ENCODE data around the gene ZNF506.
A peak's percentile ranks its signal among the peaks of the same experiment; 100 is the strongest.
"Not testable (repeated sequence)": the region's sequence is repeated elsewhere in the genome, so short reads cannot be mapped to it uniquely, and the experiment has no call there.

Gene ZNF506

DNA sequence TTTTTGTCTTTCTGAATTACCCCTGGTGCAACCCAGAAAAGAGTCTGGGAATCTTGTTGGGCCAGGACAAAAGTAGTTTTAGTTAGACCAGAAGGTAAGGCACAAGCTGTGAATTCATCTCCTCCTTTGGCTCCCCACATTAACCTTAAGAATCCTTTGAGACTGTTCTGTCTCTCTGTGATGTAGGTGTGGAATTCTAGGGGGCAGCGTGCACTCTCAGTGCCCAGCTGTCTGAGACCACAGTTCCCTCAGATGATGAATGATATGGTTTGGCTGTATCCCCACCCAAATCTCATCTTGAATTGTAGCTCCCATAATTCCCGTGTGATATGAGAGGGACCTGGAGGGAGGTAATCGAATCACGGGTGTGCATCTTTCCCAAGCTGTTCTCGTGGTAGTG lies 43.9 kb downstream of the ZNF506 start:
- no peak for DNase-seq

- peak; percentile 97 for DNase-seq
Observed at GRCh38 chr19:19776206-19777008, 45.1 kb downstream of the ZNF506 start.

DNA sequence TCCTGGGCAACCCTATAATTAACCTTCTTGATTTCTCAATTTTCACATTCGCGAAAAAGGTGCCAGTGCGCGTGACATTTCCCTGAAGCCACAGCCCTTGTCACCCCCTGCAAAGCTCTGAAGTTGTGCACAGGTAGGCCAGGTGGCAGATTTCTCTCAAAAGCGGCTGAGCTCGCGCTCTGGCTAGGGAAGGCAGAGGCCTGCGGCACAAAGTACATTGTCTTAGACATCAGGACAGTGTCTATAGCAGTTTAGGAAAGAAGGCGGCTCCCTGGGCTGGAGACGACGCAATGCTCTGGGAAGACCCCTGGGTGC lies 45.7 kb downstream of the ZNF506 start:
- DNase-seq, result peak; percentile 59

DNA sequence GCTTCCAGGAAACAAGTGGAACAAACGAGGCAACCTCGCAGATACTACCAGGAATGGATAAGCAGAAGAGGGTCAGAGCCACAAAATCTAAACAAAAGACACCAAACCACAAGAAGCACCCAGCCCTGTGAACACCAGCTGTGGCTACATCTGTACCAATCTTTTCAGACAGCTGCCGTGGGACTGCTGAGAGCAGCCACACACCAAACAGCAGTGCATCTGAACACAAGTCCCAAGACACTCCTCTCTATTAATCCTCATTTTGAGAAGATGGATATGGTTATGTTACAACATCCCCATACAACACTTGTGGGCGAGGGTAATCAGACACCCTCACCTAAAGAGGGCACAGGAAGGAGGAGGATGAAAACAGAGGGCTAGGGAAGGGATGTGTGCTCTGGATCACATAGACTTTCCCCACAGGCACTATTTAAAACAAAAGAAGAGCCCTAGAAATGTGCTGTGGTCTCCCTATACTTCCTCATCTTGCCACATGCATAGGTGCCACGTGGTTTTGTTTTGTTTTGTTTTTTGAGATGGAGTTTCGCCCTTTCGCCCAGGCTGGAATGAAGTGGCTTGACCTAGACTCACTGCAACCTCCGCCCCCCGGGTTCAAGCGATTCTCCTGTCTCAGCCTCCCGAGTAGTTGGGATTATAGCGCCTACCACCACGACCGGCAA lies 47.1 kb downstream of the ZNF506 start:
- no peak for DNase-seq

DNA sequence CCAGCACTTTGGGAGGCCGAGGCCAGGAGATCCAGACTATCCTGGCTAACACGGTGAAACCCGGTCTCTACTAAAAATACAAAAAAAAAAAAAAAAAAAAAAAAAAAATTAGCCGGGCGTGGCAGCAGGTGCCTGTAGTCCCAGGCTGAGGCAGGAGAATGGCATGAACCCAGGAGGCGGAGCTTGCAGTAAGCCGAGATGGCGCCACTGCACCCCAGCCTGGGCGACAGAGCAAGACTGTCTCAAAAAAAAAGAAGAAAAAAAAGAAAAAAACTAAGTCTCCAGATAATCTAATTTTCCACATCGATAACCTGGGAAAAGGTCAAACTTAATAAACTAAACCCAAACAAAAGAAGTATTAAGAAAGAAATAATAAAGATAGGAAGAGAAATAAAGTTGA lies 49.6 kb downstream of the ZNF506 start:
- peak; percentile 56 for DNase-seq

DNA sequence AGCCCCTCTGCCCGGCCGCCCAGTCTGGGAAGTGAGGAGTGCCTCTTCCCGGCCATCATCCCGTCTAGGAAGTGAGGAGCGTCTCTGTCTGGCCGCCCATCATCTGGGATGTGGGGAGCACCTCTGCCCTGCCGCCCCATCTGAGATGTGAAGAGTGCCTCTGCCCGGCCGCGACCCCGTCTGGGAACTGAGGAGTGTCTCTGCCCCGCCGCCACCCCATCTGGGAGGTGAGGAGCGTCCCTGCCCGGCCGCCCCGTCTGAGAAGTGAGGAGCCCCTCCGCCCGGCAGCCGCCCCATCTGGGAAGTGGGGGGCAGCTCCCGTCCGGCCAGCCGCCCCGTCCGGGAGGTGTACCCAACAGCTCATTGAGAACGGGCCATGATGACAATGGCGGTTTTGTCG lies 51.6 kb downstream of the ZNF506 start:
- not testable (repeated sequence) for DNase-seq

- DNase-seq, result no peak
Observed at GRCh38 chr19:19758164-19758563, 63.4 kb downstream of the ZNF506 start.

DNA sequence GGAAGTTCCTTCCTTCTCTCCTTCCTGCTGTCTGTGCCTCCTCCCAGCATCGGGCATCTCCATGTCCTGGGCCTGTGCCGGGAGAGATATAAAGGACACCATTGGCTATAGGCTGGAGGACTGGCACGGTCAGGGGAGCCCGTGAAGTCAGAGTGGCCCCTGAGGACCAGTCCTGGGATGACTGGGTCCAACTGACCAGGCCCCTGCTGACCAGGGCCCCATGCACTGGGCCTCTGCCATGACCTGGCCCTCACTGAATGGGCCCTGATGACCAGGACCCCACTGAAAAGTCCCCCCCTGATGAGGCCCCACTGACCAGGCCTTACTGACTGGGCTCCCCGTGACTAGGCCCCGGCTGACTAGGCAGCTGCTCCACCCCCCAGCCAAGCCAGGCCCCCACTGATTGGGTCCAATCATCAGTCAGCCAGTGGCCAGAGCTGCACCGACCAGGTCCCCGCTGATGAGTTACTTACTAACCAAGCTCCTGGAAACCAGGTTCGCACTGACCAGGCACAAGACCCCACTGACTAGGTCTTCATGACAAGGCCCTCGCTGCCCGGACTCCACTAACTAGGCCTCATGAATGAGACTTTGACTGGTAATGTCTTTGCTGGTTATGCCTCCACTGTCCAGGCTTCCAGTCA lies 68.7 kb downstream of the ZNF506 start:
- DNase-seq, result no peak

DNA sequence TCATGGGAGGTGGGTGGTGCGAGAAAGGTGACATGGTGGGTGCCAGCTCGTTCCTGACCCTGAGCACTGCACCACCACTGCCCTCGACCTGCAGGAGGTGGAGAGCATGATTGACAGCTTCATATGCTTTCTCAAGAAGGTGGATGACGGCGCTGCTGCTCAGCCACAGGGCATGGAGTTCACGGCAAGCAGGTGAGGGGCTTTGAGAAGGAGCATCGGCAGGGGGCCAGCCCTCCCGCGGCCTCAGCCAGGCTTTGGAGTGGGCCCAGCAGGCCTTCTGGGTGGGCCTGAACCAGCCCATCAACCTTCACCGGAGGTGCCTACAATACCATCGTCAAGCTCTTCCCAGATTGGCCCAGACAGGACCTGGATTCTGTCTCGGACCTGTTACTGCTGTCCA lies 69.7 kb downstream of the ZNF506 start:
- DNase-seq, result no peak

- peak; percentile 43 for DNase-seq
Observed at GRCh38 chr19:19750842-19751790, 70.4 kb downstream of the ZNF506 start.

- no peak for DNase-seq
Observed at GRCh38 chr19:19749908-19750841, 71.4 kb downstream of the ZNF506 start.

GRCh38 chr19:19749117-19749907 lies 72.2 kb downstream of the ZNF506 start:
- DNase-seq, result no peak

- DNase-seq, result no peak
Observed at GRCh38 chr19:19748249-19748938, 73.2 kb downstream of the ZNF506 start.

- no peak for DNase-seq
Observed at GRCh38 chr19:19747357-19748220, 74.0 kb downstream of the ZNF506 start.

DNA sequence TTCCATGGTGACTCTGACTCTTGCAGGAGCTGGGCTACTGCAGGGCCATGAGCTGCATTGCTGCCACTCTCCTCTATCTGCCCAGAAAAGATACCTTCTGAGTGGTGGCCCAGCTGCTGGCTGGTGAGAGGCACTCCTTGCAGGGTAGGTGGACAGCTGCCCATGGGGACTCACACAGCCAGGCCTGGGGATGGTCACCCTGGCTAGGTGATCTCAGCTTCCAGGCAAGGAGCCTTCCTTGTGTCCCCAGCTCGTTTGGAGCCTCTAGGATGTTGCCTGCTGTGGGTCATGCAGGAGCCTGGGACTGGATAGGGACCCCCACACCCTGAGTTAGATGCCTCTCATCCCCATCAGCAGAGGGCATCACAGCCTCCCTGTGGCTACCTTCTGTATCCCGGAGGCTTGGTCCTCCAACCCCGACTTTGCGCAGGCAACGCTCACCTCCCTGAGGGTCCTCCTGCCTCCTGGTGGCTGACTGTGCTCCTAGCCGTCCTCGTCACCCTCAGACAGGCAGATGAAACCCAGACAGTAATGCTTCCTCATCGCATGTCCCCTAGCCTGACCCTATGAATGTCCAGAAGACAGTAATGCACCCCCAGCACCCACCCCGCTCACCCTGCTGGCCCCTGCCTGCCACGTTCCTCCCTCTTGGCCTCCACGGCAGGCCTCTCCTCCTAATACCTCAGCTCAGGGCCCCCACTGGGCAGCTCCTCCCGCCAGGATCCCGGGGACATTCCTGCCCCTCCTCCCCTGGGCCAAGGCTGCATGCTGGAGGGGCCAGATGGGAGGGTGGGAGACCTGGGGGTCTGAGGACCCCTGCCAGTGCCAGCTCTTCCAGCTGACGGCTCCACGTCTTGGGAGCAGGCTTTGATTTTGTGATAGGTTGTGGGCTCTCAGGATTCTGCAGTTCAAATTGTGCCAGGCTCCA lies 75.0 kb downstream of the ZNF506 start:
- no peak for DNase-seq

DNA sequence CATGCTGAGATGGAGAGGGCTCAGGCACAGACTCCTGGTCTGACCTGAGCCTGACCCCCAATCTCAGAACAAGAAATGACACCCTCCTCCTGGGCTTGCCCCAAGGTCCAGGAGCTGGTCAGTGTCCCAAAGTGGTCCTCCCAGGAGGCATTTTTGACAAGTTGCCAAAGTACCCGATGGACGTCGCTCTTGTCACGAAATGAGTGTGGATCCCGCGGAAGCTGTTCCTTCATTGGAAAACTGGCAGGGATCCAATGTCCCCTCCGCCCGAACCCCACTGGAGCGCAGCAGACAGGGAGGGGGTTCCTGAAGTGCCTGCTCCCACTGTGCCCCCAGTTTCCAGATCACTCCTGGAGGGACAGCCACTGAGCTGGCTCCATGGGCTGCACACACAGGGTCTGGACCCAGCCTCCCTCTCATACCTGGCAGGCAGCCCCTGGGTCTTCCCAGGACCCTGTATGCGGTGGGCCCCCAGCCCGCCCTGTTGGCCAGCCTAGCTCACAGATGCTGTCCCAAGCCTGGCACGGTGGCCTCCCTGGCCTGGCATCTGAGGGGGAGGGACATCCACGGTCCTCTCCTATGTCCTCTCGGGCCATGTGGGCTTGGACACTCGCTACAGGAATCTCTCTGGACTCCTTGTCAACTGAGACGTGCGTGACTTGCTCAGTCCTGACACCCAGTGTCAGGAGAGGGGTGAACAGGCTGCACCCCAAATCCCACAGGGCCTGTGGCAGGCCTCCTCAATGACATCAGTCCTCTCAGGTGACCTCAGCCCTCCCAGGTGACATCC lies 75.9 kb downstream of the ZNF506 start:
- DNase-seq, result no peak

DNA sequence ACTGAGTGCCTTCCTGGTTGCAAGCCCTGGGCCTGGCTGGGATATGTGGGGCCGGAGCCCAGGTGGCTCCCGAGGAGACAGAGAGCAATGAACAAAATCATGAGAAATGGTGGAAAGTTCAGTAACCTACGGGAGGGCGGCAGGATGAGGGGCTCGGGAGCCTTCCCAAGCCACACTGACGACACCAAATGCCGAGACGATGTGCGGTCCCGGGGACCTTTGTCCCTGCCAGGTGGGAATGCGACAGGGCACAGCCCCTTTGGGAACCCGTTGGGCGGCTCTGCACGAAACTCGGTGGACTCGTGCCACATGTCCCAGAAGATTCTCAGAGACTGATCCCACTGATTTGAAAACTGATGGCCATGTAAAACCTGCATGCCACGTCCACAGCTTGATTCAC lies 76.9 kb downstream of the ZNF506 start:
- DNase-seq, result no peak

All from DMS53 (cell line).